Measurements from ENCODE around the gene TSKS. TPM values are rescaled to one million over a fixed set of nuclear protein-coding genes. Genes with fewer than 3 reads are reported as not detected.

The TSKS gene
- total and polyA plus RNA-seq, 2 of the 13 experiments (the other 11 are each of a cell fraction or from before 2014, with no cell fraction given) = 0.03 TPM; not detected in 1

- in situ Hi-C loops (cut with HindIII; ENCODE audit: extremely low pct_ligation_motif_present, low pct_unique_long_range_greater_than_20kb) (no loop called here), intact Hi-C loops (cut with micrococcal nuclease; ENCODE audit: unreplicated experiment) (loop anchor here (10.0 kb wide), 1 partner anchor 47 kb away; the partner anchor contains the start of genes FUZ and MED25)
- no peaks in the 10 kb centered on the region for H4K20me1 ChIP-seq (ENCODE audit: insufficient read depth, low read length)
- ChIA-PET CTCF (ENCODE audit: low intra/inter-chr PET ratio, low total read pairs) (no interaction called here), POLR2A (no interaction called here)
- no TSS peak for BruUV-seq (replicated peaks)
- no peak for FAIRE-seq
- TF ChIP-seq XRCC5 (optimal IDR thresholded peaks at IDR 0.05; ENCODE audit: low read length) (peak; percentile 10), ZNF768 (CRISPR knock-in tag; IDR thresholded peaks at IDR 0.05) (peak; percentile 70), ZNF761 (CRISPR knock-in tag; conservative IDR thresholded peaks at IDR 0.05) (0 out of 2 replicates have a peak, but pooled peaks have one; percentile 37), ZNF234 (CRISPR knock-in tag; conservative IDR thresholded peaks at IDR 0.05) (no peak), PCBP2 (optimal IDR thresholded peaks at IDR 0.05; ENCODE audit: low read depth, low read length, poor library complexity, severe bottlenecking) (peak; percentile 25)
- peaks cover 20% of the 10 kb centered on the region for H3K79me2 ChIP-seq (ENCODE audit: insufficient read depth, low read length)
- peak overlapping the region; percentile 88 to 96 (median 95) for H3K4me3 ChIP-seq (replicated peaks in 1 of 3; ENCODE audit: insufficient read depth in 1 of 3, low read depth in 2 of 3, low read length in 3 of 3)
- H3K27me3 ChIP-seq (ENCODE audit: control insufficient read depth in 1 of 2, insufficient read depth in 2 of 2, low read length in 2 of 2) = no peaks in the 10 kb centered on the region; a peak in 1 of 5 replicates
- ATAC-seq = no peak
- DNase-seq (ENCODE audit: low spot score) = no peak
- peak overlapping the region; percentile 78 for H3K9ac ChIP-seq (ENCODE audit: insufficient read depth, low read depth, low read length)
- H3K4me2 ChIP-seq (ENCODE audit: low read depth, low read length) = peak overlapping the region; percentile 95
- H3K4me1 ChIP-seq (ENCODE audit: insufficient read depth, low read length) = peaks cover 60% of the 10 kb centered on the region
- no peaks in the 10 kb centered on the region for H3K36me3 ChIP-seq (replicated peaks in 1 of 2; ENCODE audit: control insufficient read depth in 1 of 2, insufficient read depth in 2 of 2, low read length in 2 of 2)
- no peaks in the 10 kb centered on the region for H3K9me3 ChIP-seq (ENCODE audit: low read length)
- H3K27ac ChIP-seq (ENCODE audit: extremely low read length, insufficient read depth, low read length) = peak overlapping the region; percentile 51
- 40% methylated on average over 8 of the region's 12 CpGs for WGBS (ENCODE audit: low lambda C conversion rate)
- no peak overlapping the region for H2AFZ ChIP-seq (ENCODE audit: low read length)
Measured at GRCh38 chr19:49767967-49768581, 5.0 kb upstream of the TSKS start.

GRCh38 chr19:49767381-49767780 lies 4.3 kb upstream of the TSKS start:
- H3K27me3 ChIP-seq (ENCODE audit: control insufficient read depth in 1 of 2, insufficient read depth in 2 of 2, low read length in 2 of 2) = no peaks in the 10 kb centered on the region; a peak in 1 of 5 replicates
- no peak for FAIRE-seq
- peak overlapping the region; percentile 51 for H3K27ac ChIP-seq (ENCODE audit: extremely low read length, insufficient read depth, low read length)
- H3K36me3 ChIP-seq (replicated peaks in 1 of 2; ENCODE audit: control insufficient read depth in 1 of 2, insufficient read depth in 2 of 2, low read length in 2 of 2) = no peaks in the 10 kb centered on the region
- H2AFZ ChIP-seq (ENCODE audit: low read length) = no peak overlapping the region
- ChIA-PET POLR2A (interaction anchor here (0.7 to 2.4 kb wide), 6 partner anchors 83 to 427 kb away, joined by 3 to 10 read pairs (median 4); partner anchors contain the start of genes AKT1S1, PRMT1, RPS11 and TBC1D17), CTCF (ENCODE audit: low intra/inter-chr PET ratio, low total read pairs) (no interaction called here)
- peak overlapping the region; percentile 88 to 96 (median 95) for H3K4me3 ChIP-seq (replicated peaks in 1 of 3; ENCODE audit: insufficient read depth in 1 of 3, low read depth in 2 of 3, low read length in 3 of 3)
- WGBS (ENCODE audit: low lambda C conversion rate) = 2% methylated on average over 9 of the region's 9 CpGs
- peak overlapping the region; percentile 78 for H3K9ac ChIP-seq (ENCODE audit: insufficient read depth, low read depth, low read length)
- no peak for ATAC-seq
- H3K4me1 ChIP-seq (ENCODE audit: insufficient read depth, low read length) = peaks cover 60% of the 10 kb centered on the region
- in situ Hi-C loops (cut with HindIII; ENCODE audit: extremely low pct_ligation_motif_present, low pct_unique_long_range_greater_than_20kb) = no loop called here
- no peaks in the 10 kb centered on the region for H4K20me1 ChIP-seq (ENCODE audit: insufficient read depth, low read length)
- BruUV-seq (replicated peaks) = no TSS peak
- H3K9me3 ChIP-seq (ENCODE audit: low read length) = no peaks in the 10 kb centered on the region
- peaks cover 17% of the 10 kb centered on the region for H3K79me2 ChIP-seq (ENCODE audit: insufficient read depth, low read length)
- H3K4me2 ChIP-seq (ENCODE audit: low read depth, low read length) = peak overlapping the region; percentile 95
- intact Hi-C loops (cut with micrococcal nuclease; ENCODE audit: unreplicated experiment) = loop anchor here (10.0 kb wide), 1 partner anchor 47 kb away; the partner anchor contains the start of genes FUZ and MED25
- no peak for DNase-seq (ENCODE audit: low spot score)
- TF ChIP-seq ZBTB8A (CRISPR knock-in tag; IDR thresholded peaks at IDR 0.05; ENCODE audit: borderline replicate concordance, low read depth) (no peak), ZNF574 (CRISPR knock-in tag; IDR thresholded peaks at IDR 0.05) (peak; percentile 53; the same call in 1 of the 2 replicates), CREB1 (IDR thresholded peaks at IDR 0.05) (0 out of 2 replicates have a peak, but pooled peaks have one; percentile 15), CREB1 (CRISPR knock-in tag; IDR thresholded peaks at IDR 0.05) (no peak), GABPA (IDR thresholded peaks at IDR 0.05; ENCODE audit: low read depth, low read length) (peak; percentile 19; the same call in 1 of the 2 replicates), GABPA (CRISPR knock-in tag; IDR thresholded peaks at IDR 0.05; ENCODE audit: low read depth) (peak; percentile 35; the same call in 1 of the 2 replicates), ISL2 (CRISPR knock-in tag; IDR thresholded peaks at IDR 0.05) (no peak), DR1 (CRISPR knock-in tag; IDR thresholded peaks at IDR 0.05) (no peak), TGIF2 (CRISPR knock-in tag; IDR thresholded peaks at IDR 0.05) (0 out of 2 replicates have a peak, but pooled peaks have one; percentile 8), ERF (CRISPR knock-in tag; IDR thresholded peaks at IDR 0.05) (0 out of 2 replicates have a peak, but pooled peaks have one; percentile 6), HCFC1 (IDR thresholded peaks at IDR 0.05; ENCODE audit: low read depth, low read length) (no peak), ZNF747 (CRISPR knock-in tag; IDR thresholded peaks at IDR 0.05; ENCODE audit: borderline replicate concordance) (no peak)
